Epithelial cell of esophagus (primary cell): ENCODE measurements around the gene MT1HL1.

ENCODE experiments used
- DNase-seq: peaks from one replicate; pipeline ENCODE4 v3.0.0; 2010; ENCODE audit warnings: low read depth
- H3K4me3 ChIP-seq: 2 replicates; pipeline ENCODE4 v1.5.1; 2011; ENCODE audit warnings: mild to moderate bottlenecking, low read length, control low read depth
- CTCF ChIP-seq: IDR thresholded peaks from 2 replicates; pipeline ENCODE4 v1.5.1; 2011; ENCODE audit warnings: low read depth, mild to moderate bottlenecking, low read length, control low read depth, inconsistent platforms; ENCODE audit not compliant: insufficient read depth; ENCODE audit errors: missing control alignments

MT1HL1 gene

GRCh38 chr1:237025358-237026074, 21.3 kb upstream of the MT1HL1 start:
- TF ChIP-seq CTCF: no peak
- no peak overlapping the region for H3K4me3 ChIP-seq
- DNase-seq: no peak

GRCh38 chr1:237018896-237019295, 14.7 kb upstream of the MT1HL1 start:
- no peak for TF ChIP-seq CTCF
- H3K4me3 ChIP-seq: no peak overlapping the region
- no peak for DNase-seq

GRCh38 chr1:237016626-237017025, 12.4 kb upstream of the MT1HL1 start:
- TF ChIP-seq CTCF: no peak
- no peak overlapping the region for H3K4me3 ChIP-seq
- no peak for DNase-seq

- H3K4me3 ChIP-seq: no peak overlapping the region
- TF ChIP-seq CTCF: no peak
- no peak for DNase-seq
Measured at GRCh38 chr1:237013608-237014007, 9.4 kb upstream of the MT1HL1 start.

- TF ChIP-seq CTCF: no peak
- peak; percentile 25 for DNase-seq
- no peak overlapping the region for H3K4me3 ChIP-seq
Measured at GRCh38 chr1:237012788-237013383, 8.6 kb upstream of the MT1HL1 start.

- no peak for DNase-seq
- TF ChIP-seq CTCF: no peak
- no peak overlapping the region for H3K4me3 ChIP-seq
Measured at GRCh38 chr1:237012361-237012760, 8.1 kb upstream of the MT1HL1 start.

- DNase-seq: no peak
- TF ChIP-seq CTCF: no peak
- H3K4me3 ChIP-seq: no peak overlapping the region
Measured at GRCh38 chr1:237011432-237011831, 7.2 kb upstream of the MT1HL1 start.
